Measurements from ENCODE around the gene KIF17.

- TF ChIP-seq CTCF (IDR thresholded peaks at IDR 0.05): no peak
- TF ChIP-seq POLR2A (IDR thresholded peaks at IDR 0.05): no peak
- no peak for TF ChIP-seq EP300 (IDR thresholded peaks at IDR 0.05)
These were observed 32.6 kb downstream of the KIF17 start for GRCh38 chr1:20685099-20685662.
